GM23338 (cell line): ENCODE measurements around the gene RHOV. TPM values are rescaled to one million over a fixed set of nuclear protein-coding genes. Genes with fewer than 3 reads are reported as not detected.

Experiments
- ATAC-seq: fragments of 200-7000 bp; cut with Tn5 transposase; 3 replicates; pipeline ENCODE4 v1.9.1; 2020
- DNase-seq: peaks from one replicate; pipeline ENCODE4 v3.0.0-alpha.2; 2015; ENCODE audit warnings: low spot score
- H2AFZ ChIP-seq: fragments of 200-600 bp; sonication (generic); 2 replicates; pipeline ENCODE4 v1.8.0; 2016; ENCODE audit warnings: antibody characterized with exemption, mild to moderate bottlenecking, moderate library complexity
- H3F3A ChIP-seq: fragments of 200-600 bp; sonication (generic); replicated peaks from 2 replicates; pipeline ENCODE4 v1.8.0; 2017; ENCODE audit warnings: antibody characterized with exemption, mixed run types, low read depth
- H3K27ac ChIP-seq: fragments of 200-600 bp; sonication (generic); 2 replicates; pipeline ENCODE4 v1.6.1; 2016; ENCODE audit warnings: low read depth
- H3K27me3 ChIP-seq: fragments of 200-600 bp; sonication (generic); 2 replicates; pipeline ENCODE4 v1.8.0; 2016; ENCODE audit warnings: mild to moderate bottlenecking, mixed run types, moderate library complexity; ENCODE audit not compliant: insufficient read depth
- H3K36me3 ChIP-seq: fragments of 200-600 bp; sonication (generic); 2 replicates; pipeline ENCODE4 v1.8.0; 2016; ENCODE audit warnings: mild to moderate bottlenecking; ENCODE audit not compliant: insufficient read depth
- H3K4me1 ChIP-seq: fragments of 200-600 bp; sonication (generic); 2 replicates; pipeline ENCODE4 v1.8.0; 2016; ENCODE audit warnings: mild to moderate bottlenecking, moderate library complexity; ENCODE audit not compliant: insufficient read depth
- H3K4me2 ChIP-seq: fragments of 200-600 bp; sonication (generic); 2 replicates; pipeline ENCODE4 v1.7.1; 2017; ENCODE audit warnings: mixed run types
- H3K4me3 ChIP-seq: fragments of 200-600 bp; sonication (generic); 2 replicates; pipeline ENCODE4 v1.6.1; 2016; ENCODE audit warnings: mixed run types
- H3K79me2 ChIP-seq: fragments of 200-600 bp; sonication (generic); replicated peaks from 2 replicates; pipeline ENCODE4 v1.8.0; 2017; ENCODE audit warnings: mild to moderate bottlenecking; ENCODE audit not compliant: insufficient read depth
- H3K9me2 ChIP-seq: fragments of 200-600 bp; sonication (generic); 2 replicates; pipeline ENCODE4 v1.8.0; 2017; ENCODE audit not compliant: insufficient read depth
- H4K20me1 ChIP-seq: fragments of 200-600 bp; sonication (generic); replicated peaks from 2 replicates; pipeline ENCODE4 v1.8.0; 2017; ENCODE audit warnings: mild to moderate bottlenecking; ENCODE audit not compliant: insufficient read depth
- H3K27ac Mint-ChIP-seq: 2 replicates; pipeline ENCODE4 v1.8.0; 2020; ENCODE audit warnings: inconsistent platforms, mild to moderate bottlenecking, moderate library complexity, mixed read lengths
- H3K27me3 Mint-ChIP-seq: 3 replicates; pipeline ENCODE4 v1.8.0; 2022; ENCODE audit warnings: low read depth, mild to moderate bottlenecking, moderate library complexity, mixed read lengths, inconsistent platforms; ENCODE audit not compliant: insufficient read depth, poor library complexity
- H3K36me3 Mint-ChIP-seq: 3 replicates; pipeline ENCODE4 v1.8.0; 2021; ENCODE audit warnings: low read depth, mild to moderate bottlenecking, inconsistent platforms, moderate library complexity, mixed read lengths
- H3K4me1 Mint-ChIP-seq: 3 replicates; pipeline ENCODE4 v1.8.0; 2020; ENCODE audit warnings: mild to moderate bottlenecking, inconsistent platforms, mixed read lengths
- H3K4me3 Mint-ChIP-seq: 3 replicates; pipeline ENCODE4 v1.8.0; 2021; ENCODE audit warnings: moderate library complexity, mild to moderate bottlenecking, inconsistent platforms, mixed read lengths
- H3K9me3 Mint-ChIP-seq: 3 replicates; pipeline ENCODE4 v1.8.0; 2020; ENCODE audit warnings: moderate library complexity, mild to moderate bottlenecking, inconsistent platforms, mixed read lengths
- EZH2 ChIP-seq: fragments of 200-600 bp; sonication (generic); IDR thresholded peaks from one replicate; pipeline ENCODE4 v1.8.0; 2017; ENCODE audit warnings: antibody characterized with exemption, mild to moderate bottlenecking, low read depth; ENCODE audit not compliant: unreplicated experiment
- JUNB ChIP-seq: IDR thresholded peaks from one replicate; pipeline ENCODE4 v1.6.1; 2016; ENCODE audit warnings: antibody characterized with exemption; ENCODE audit not compliant: unreplicated experiment
- POLR2AphosphoS5 ChIP-seq: IDR thresholded peaks from 2 replicates; pipeline ENCODE4 v1.6.1; 2016; ENCODE audit warnings: antibody characterized with exemption, low read depth
- REST ChIP-seq: IDR thresholded peaks from one replicate; pipeline ENCODE4 v1.6.1; 2018; ENCODE audit warnings: antibody characterized with exemption; ENCODE audit not compliant: unreplicated experiment
- STAT1 ChIP-seq: IDR thresholded peaks from one replicate; pipeline ENCODE4 v1.6.1; 2016; ENCODE audit warnings: antibody characterized with exemption; ENCODE audit not compliant: unreplicated experiment
- ZNF331 ChIP-seq: fragments of 250-450 bp; sonication (Bioruptor Pico); IDR thresholded peaks from 2 replicates; pipeline ENCODE4 v1.5.0; 2020; ENCODE audit warnings: low read depth, mild to moderate bottlenecking, moderate library complexity
- polyA plus RNA-seq: library from polyadenylated mRNA; unstranded; fragments of >200 nt; fragmentation: Nextera tagmentation; extraction: Ambion mirVana; gene quantifications from 2 replicates; pipeline ENCODE4 v1.2.1, GENCODE V29; 2016
- total RNA-seq: library from RNA; depleted of rRNA; stranded (reverse); fragments of >200 nt; shearing (Covaris generic); gene quantifications from 2 replicates; pipeline ENCODE4 v1.2.3, GENCODE V29; 2014
- TF ChIP-seq, protein P1 (sequence below), 2 experiments: fragments of 200-600 bp in 1 of 2; sonication (generic) in 1 of 2; conservative IDR thresholded peaks; 2 replicates each; pipeline versions ENCODE4 v1.5.1 to v1.6.1; 2016 to 2017; ENCODE audit warnings: antibody characterized with exemption in 2 of 2, low read depth in 2 of 2, mild to moderate bottlenecking in 2 of 2, moderate library complexity in 1 of 2
- TF ChIP-seq, protein P2 (sequence below): fragments of 250-450 bp; sonication (Bioruptor Pico); IDR thresholded peaks from 2 replicates; pipeline ENCODE4 v1.5.0; 2020; ENCODE audit warnings: mild to moderate bottlenecking, moderate library complexity

The RHOV gene
- total and polyA plus RNA-seq, 2 experiments from 2014 or later, result 4.4 to 4.7 TPM

DNA sequence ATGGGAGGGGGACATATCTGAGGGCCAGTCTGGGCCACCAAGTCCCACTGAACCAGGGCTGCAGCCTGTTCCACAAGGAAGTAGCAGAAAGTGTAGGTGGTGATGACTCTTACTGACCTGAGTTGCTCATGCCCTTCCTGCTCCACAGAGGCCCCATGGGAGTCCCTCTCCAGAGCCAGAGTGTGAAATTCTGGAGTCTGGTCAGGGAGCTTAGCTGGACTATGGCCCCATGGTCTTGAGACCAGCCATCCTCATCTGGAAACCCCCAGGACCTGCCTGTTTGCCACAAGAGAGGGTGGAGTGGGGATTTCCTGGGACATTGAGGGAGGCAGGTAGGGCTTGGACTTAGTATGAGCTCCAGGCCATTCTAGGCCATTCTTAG, 27.2 kb downstream of the RHOV start (continued):
- TF ChIP-seq, protein P1, sequence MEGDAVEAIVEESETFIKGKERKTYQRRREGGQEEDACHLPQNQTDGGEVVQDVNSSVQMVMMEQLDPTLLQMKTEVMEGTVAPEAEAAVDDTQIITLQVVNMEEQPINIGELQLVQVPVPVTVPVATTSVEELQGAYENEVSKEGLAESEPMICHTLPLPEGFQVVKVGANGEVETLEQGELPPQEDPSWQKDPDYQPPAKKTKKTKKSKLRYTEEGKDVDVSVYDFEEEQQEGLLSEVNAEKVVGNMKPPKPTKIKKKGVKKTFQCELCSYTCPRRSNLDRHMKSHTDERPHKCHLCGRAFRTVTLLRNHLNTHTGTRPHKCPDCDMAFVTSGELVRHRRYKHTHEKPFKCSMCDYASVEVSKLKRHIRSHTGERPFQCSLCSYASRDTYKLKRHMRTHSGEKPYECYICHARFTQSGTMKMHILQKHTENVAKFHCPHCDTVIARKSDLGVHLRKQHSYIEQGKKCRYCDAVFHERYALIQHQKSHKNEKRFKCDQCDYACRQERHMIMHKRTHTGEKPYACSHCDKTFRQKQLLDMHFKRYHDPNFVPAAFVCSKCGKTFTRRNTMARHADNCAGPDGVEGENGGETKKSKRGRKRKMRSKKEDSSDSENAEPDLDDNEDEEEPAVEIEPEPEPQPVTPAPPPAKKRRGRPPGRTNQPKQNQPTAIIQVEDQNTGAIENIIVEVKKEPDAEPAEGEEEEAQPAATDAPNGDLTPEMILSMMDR (conservative IDR thresholded peaks at IDR 0.05; ENCODE audit: low read depth in 2 of 2), result no peak
- TF ChIP-seq JUNB (no peak), STAT1 (no peak), REST (no peak)

GRCh38 chr15:40845511-40846284, 28.3 kb downstream of the RHOV start:
- H3K4me3 ChIP-seq, result peak overlapping the region; percentile 97
- peaks cover 4% of the 10 kb centered on the region for H3K36me3 ChIP-seq
- peaks cover 7% of the 10 kb centered on the region; the same call in 1 of the 2 replicates for H3F3A ChIP-seq
- DNase-seq (peak; percentile 59), ATAC-seq (peak; percentile 7)
- H3K4me2 ChIP-seq, result peak overlapping the region; percentile 100
- peaks cover 58% of the 10 kb centered on the region for H3K79me2 ChIP-seq
- peaks cover 36% of the 10 kb centered on the region for H4K20me1 ChIP-seq
- TF ChIP-seq STAT1, result no peak
- no peak for TF ChIP-seq POLR2AphosphoS5
- no peak for TF ChIP-seq EZH2
- TF ChIP-seq, protein P2, sequence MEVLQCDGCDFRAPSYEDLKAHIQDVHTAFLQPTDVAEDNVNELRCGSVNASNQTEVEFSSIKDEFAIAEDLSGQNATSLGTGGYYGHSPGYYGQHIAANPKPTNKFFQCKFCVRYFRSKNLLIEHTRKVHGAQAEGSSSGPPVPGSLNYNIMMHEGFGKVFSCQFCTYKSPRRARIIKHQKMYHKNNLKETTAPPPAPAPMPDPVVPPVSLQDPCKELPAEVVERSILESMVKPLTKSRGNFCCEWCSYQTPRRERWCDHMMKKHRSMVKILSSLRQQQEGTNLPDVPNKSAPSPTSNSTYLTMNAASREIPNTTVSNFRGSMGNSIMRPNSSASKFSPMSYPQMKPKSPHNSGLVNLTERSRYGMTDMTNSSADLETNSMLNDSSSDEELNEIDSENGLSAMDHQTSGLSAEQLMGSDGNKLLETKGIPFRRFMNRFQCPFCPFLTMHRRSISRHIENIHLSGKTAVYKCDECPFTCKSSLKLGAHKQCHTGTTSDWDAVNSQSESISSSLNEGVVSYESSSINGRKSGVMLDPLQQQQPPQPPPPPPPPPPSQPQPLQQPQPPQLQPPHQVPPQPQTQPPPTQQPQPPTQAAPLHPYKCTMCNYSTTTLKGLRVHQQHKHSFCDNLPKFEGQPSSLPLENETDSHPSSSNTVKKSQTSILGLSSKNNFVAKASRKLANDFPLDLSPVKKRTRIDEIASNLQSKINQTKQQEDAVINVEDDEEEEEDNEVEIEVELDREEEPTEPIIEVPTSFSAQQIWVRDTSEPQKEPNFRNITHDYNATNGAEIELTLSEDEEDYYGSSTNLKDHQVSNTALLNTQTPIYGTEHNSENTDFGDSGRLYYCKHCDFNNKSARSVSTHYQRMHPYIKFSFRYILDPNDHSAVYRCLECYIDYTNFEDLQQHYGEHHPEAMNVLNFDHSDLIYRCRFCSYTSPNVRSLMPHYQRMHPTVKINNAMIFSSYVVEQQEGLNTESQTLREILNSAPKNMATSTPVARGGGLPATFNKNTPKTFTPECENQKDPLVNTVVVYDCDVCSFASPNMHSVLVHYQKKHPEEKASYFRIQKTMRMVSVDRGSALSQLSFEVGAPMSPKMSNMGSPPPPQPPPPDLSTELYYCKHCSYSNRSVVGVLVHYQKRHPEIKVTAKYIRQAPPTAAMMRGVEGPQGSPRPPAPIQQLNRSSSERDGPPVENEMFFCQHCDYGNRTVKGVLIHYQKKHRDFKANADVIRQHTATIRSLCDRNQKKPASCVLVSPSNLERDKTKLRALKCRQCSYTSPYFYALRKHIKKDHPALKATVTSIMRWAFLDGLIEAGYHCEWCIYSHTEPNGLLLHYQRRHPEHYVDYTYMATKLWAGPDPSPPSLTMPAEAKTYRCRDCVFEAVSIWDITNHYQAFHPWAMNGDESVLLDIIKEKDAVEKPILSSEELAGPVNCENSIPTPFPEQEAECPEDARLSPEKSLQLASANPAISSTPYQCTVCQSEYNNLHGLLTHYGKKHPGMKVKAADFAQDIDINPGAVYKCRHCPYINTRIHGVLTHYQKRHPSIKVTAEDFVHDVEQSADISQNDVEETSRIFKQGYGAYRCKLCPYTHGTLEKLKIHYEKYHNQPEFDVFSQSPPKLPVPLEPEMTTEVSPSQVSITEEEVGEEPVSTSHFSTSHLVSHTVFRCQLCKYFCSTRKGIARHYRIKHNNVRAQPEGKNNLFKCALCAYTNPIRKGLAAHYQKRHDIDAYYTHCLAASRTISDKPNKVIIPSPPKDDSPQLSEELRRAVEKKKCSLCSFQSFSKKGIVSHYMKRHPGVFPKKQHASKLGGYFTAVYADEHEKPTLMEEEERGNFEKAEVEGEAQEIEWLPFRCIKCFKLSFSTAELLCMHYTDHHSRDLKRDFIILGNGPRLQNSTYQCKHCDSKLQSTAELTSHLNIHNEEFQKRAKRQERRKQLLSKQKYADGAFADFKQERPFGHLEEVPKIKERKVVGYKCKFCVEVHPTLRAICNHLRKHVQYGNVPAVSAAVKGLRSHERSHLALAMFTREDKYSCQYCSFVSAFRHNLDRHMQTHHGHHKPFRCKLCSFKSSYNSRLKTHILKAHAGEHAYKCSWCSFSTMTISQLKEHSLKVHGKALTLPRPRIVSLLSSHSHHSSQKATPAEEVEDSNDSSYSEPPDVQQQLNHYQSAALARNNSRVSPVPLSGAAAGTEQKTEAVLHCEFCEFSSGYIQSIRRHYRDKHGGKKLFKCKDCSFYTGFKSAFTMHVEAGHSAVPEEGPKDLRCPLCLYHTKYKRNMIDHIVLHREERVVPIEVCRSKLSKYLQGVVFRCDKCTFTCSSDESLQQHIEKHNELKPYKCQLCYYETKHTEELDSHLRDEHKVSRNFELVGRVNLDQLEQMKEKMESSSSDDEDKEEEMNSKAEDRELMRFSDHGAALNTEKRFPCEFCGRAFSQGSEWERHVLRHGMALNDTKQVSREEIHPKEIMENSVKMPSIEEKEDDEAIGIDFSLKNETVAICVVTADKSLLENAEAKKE (CRISPR knock-in tag), result no peak
- no peak for TF ChIP-seq ZNF331 (CRISPR knock-in tag)
- no peaks in the 10 kb centered on the region for H3K9me2 ChIP-seq
- 0 out of 2 replicates have a peak, but pooled peaks cover 4% of the 10 kb centered on the region for H3K27me3 ChIP-seq
- 0 out of 3 replicates have a peak, but pooled peaks cover 3% of the 10 kb centered on the region for H3K9me3 Mint-ChIP-seq
- no peak overlapping the region; the same call in 1 of the 2 replicates for H3K27ac ChIP-seq
- no peak overlapping the region for H2AFZ ChIP-seq
- peaks cover 42% of the 10 kb centered on the region for H3K4me1 Mint-ChIP-seq
- H3K36me3 Mint-ChIP-seq, result peaks cover 53% of the 10 kb centered on the region
- peak overlapping the region; percentile 67; the same call in 1 of the 2 replicates for H3K27ac Mint-ChIP-seq
- peak overlapping the region; percentile 99 for H3K4me3 Mint-ChIP-seq
- H3K27me3 Mint-ChIP-seq, result peaks cover 24% of the 10 kb centered on the region
- peaks cover 36% of the 10 kb centered on the region for H3K4me1 ChIP-seq
